RPMI7951 (cell line): ENCODE results near the gene FIBCD1. TPM values are rescaled to one million over a fixed set of nuclear protein-coding genes. Genes with fewer than 3 reads are reported as not detected.
"Not testable (repeated sequence)": the region's sequence is repeated elsewhere in the genome, so short reads cannot be mapped to it uniquely, and the experiment has no call there.

Source experiments
- DNase-seq: peaks from one replicate; pipeline ENCODE4 v3.0.0-alpha.2; 2012; ENCODE audit warnings: low read depth
- total RNA-seq: library from RNA; depleted of rRNA; stranded (reverse); fragments of >200 nt; shearing (Covaris generic); gene quantifications from 2 replicates; pipeline ENCODE4 v1.2.3, GENCODE V29; 2014

The FIBCD1 gene
- total RNA-seq, 1 experiment from 2014 or later = 16.9 TPM

GRCh38 chr9:130922893-130923610 is 16.0 kb downstream of the FIBCD1 start:
- DNase-seq = no peak

- no peak for DNase-seq
Measured at GRCh38 chr9:130921989-130922892, 16.8 kb downstream of the FIBCD1 start.

- DNase-seq = no peak
Measured at GRCh38 chr9:130921300-130921988, 17.6 kb downstream of the FIBCD1 start.

GRCh38 chr9:130920762-130921299 is 18.2 kb downstream of the FIBCD1 start:
- DNase-seq = no peak

GRCh38 chr9:130920233-130920632 is 18.8 kb downstream of the FIBCD1 start:
- no peak for DNase-seq

GRCh38 chr9:130919559-130920145 is 19.4 kb downstream of the FIBCD1 start:
- DNase-seq = no peak

GRCh38 chr9:130918826-130919558 is 20.1 kb downstream of the FIBCD1 start:
- no peak for DNase-seq

GRCh38 chr9:130918101-130918825 is 20.8 kb downstream of the FIBCD1 start:
- no peak for DNase-seq

GRCh38 chr9:130917168-130917960 is 21.7 kb downstream of the FIBCD1 start:
- DNase-seq = no peak

- DNase-seq = no peak
Measured at GRCh38 chr9:130915096-130915447, 24.0 kb downstream of the FIBCD1 start.

GRCh38 chr9:130914417-130915095 is 24.5 kb downstream of the FIBCD1 start:
- DNase-seq = no peak

GRCh38 chr9:130913599-130914416 is 25.2 kb downstream of the FIBCD1 start:
- DNase-seq = no peak

- peak; percentile 88 for DNase-seq
Measured at GRCh38 chr9:130912932-130913598, 26.0 kb downstream of the FIBCD1 start.

- DNase-seq = no peak
Measured at GRCh38 chr9:130911254-130912049, 27.6 kb downstream of the FIBCD1 start.

GRCh38 chr9:130910670-130911069 is 28.4 kb downstream of the FIBCD1 start:
- not testable (repeated sequence) for DNase-seq

GRCh38 chr9:130910041-130910440 is 29.0 kb downstream of the FIBCD1 start:
- not testable (repeated sequence) for DNase-seq
